ENCODE data around the gene FPGS. TPM values are rescaled to one million over a fixed set of nuclear protein-coding genes. Genes with fewer than 3 reads are reported as not detected.

FPGS gene
- total RNA-seq, 4 donors from 2014 or later, result 42.5 to 91.4 (median 63.2) TPM

DNA sequence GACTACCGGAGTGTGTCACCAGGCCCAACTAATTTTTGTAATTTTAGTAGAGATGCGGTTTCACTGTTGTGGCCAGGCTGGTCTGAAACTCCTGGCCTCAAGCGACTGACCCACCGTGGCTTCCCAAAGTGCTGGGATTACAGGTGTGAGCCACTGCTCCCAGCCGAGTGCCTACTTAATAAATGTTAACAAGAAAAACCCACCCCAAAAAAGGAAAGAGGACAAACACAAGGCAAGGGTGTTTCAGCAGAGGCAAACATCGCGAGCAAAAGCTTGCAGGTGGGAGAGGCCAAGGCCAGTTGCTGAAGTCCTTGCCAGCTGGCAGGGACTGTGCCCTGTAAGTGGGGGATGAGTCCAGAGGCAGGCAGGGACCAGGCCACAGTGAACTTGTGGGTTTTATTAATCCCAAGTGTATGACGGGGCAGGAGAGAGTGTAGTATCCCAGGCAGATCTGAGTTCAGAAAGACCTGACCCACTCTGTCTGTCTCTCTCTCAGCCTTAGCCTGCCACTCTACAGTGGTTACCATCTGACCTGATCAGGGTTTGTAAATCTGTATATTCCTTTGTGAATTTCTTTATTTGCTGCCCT, 6.4 kb upstream of the FPGS start:
- Histone ChIP-seq H3K4me1 (peaks cover 0 to 28% (median 7%) of the 10 kb centered on the region in 3 donors), H3K36me3 (peaks cover 0 to 29% of the 10 kb centered on the region in 2 donors), H3K4me3 (no peak overlapping the region), H3K27ac (peak overlapping the region in 1 of 4 donors; percentile 36), H3K27me3 (no peaks in the 10 kb centered on the region), H3K9me3 (no peaks in the 10 kb centered on the region)
- ATAC-seq, result peak; percentile 64
- TF ChIP-seq POLR2A (IDR thresholded peaks at IDR 0.05) (no peak), POLR2AphosphoS5 (IDR thresholded peaks at IDR 0.05) (no peak), EP300 (IDR thresholded peaks at IDR 0.05) (no peak)
- TF ChIP-seq, protein P1, sequence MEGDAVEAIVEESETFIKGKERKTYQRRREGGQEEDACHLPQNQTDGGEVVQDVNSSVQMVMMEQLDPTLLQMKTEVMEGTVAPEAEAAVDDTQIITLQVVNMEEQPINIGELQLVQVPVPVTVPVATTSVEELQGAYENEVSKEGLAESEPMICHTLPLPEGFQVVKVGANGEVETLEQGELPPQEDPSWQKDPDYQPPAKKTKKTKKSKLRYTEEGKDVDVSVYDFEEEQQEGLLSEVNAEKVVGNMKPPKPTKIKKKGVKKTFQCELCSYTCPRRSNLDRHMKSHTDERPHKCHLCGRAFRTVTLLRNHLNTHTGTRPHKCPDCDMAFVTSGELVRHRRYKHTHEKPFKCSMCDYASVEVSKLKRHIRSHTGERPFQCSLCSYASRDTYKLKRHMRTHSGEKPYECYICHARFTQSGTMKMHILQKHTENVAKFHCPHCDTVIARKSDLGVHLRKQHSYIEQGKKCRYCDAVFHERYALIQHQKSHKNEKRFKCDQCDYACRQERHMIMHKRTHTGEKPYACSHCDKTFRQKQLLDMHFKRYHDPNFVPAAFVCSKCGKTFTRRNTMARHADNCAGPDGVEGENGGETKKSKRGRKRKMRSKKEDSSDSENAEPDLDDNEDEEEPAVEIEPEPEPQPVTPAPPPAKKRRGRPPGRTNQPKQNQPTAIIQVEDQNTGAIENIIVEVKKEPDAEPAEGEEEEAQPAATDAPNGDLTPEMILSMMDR (IDR thresholded peaks at IDR 0.05), result no peak
- 49 to 100% methylated on average over 1 to 6 of the region's 8 CpGs for WGBS, 2 donors (ENCODE audit: low coverage in 1 of 2)

DNA sequence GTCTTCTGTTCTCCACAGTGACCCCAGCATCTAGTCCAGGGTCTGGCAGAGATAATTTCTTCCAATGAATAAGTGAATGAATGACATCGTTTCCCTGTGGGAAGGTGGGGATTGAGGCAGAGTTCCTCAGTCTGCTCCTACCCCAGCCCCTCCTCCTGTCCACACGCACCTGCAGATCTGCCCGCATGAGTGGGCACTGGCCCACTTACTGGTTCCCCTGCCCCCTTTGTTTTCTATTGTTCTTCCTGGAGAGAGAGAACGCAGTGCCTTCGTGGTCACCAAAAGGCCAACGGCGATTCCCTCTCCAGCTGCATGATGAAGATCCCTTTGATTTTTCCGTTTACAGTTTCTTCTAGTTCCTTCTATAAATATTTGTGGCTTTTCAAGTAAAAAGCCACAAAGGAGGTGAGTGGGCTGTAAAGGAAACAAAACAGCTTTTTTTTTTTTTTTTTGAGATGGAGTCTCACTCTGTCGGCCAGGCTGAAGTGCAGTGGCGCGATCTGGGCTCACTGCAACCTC, 5.8 kb upstream of the FPGS start:
- TF ChIP-seq EP300 (IDR thresholded peaks at IDR 0.05), result no peak
- TF ChIP-seq, protein P1 (IDR thresholded peaks at IDR 0.05), result no peak
- TF ChIP-seq POLR2AphosphoS5 (IDR thresholded peaks at IDR 0.05), result no peak
- TF ChIP-seq POLR2A (IDR thresholded peaks at IDR 0.05), result no peak
- no peak for ATAC-seq
- H3K27ac ChIP-seq, result peak overlapping the region in 1 of 4 donors; percentile 36
- H3K36me3 ChIP-seq, result peaks cover 0 to 23% of the 10 kb centered on the region in 2 donors
- H3K9me3 ChIP-seq, result no peaks in the 10 kb centered on the region
- 33 to 48% methylated on average over 9 to 11 of the region's 11 CpGs for WGBS, 2 donors (ENCODE audit: low coverage in 1 of 2)
- H3K27me3 ChIP-seq, result no peaks in the 10 kb centered on the region
- no peak overlapping the region for H3K4me3 ChIP-seq
- H3K4me1 ChIP-seq, result peaks cover 0 to 34% (median 12%) of the 10 kb centered on the region in 3 donors

DNA sequence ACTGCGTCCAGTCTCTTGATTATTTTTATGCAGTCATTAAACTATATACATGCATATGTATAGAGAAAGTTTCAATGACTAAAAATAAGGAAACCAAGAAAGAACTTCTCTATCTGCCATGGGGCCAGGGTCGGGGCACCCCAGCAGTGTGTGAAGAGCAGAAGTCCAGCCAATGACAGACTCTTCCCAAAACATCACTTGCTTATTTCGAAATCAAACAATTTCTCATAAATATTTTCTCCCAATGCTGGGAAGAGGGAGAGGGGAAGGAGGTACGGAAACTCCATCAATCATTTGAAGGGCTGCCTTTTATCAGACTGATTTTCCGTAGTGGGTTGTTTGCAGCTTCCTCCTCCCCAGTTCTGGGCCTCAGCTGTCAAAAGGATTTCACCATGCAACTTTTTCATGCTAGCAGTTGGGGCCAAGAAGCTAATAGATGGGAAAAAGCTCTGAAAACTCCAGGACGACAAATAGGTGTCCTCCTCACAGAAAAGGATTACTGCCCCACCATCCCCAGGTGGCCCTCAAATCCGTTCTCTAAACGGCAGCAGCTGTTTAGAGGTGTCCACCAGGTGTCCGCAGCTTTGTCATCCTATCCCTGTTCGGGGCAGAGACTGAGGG, 617 bp upstream of the FPGS start:
- H3K27ac ChIP-seq, result peak overlapping the region; percentile 76 to 97 (median 92)
- peak; percentile 72 for TF ChIP-seq POLR2AphosphoS5 (IDR thresholded peaks at IDR 0.05)
- TF ChIP-seq POLR2A (IDR thresholded peaks at IDR 0.05), result no peak
- TF ChIP-seq, protein P1 (IDR thresholded peaks at IDR 0.05), result peak in 2 of 4 experiments; percentile 16 to 37
- no peak for TF ChIP-seq EP300 (IDR thresholded peaks at IDR 0.05)
- no peaks in the 10 kb centered on the region for H3K27me3 ChIP-seq
- H3K4me1 ChIP-seq, result peaks cover 0 to 39% (median 19%) of the 10 kb centered on the region in 3 donors
- WGBS, 2 donors (ENCODE audit: low coverage in 1 of 2), result 15 to 16% methylated on average over 8 to 9 of the region's 10 CpGs
- peaks cover 0 to 21% of the 10 kb centered on the region in 2 donors for H3K36me3 ChIP-seq
- H3K4me3 ChIP-seq, result peak overlapping the region; percentile 63 to 74
- ATAC-seq, result peak; percentile 50
- no peaks in the 10 kb centered on the region for H3K9me3 ChIP-seq

DNA sequence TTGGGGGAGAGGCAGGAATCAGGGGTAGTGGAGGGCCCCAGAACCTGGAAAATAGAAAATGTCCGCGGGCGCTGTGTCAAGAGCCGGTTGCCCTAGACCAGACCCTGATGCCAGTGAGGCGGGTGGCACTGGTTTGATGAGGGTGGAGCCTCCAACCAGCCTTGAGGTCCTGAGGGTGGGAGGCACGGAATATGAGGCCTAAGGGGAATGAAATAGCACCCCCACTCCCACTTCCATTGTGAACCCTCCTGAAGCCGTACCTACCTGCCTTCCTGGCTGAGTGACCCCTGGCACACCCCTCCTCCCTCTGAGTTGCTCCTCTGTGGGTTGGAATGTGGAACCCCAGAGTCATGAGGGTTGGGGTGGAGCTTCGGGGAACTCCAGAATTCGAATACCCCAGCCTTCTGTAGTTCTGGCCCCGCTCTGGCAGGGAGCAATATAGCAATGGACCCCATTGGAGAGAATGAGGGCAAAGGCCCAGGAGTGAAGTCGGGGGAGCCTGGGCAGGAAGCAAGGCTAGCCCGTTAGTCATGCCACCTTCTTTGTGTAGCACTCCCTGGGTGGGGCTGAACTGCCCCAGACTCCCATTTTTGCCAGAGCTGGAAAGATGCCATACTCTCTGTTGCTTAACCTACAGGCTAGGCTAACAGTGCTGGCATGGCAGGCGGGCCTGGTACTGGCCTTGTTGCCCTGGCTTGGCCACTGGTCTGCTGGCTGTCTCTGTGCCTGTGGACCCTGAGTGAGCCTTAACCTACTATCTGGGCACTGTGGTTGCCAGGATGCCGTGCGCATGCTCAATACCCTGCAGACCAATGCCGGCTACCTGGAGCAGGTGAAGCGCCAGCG, 1.0 kb downstream of the FPGS start:
- 15 to 22% methylated on average over 7 to 8 of the region's 18 CpGs for WGBS, 2 donors (ENCODE audit: low coverage in 1 of 2)
- ATAC-seq, result no peak
- TF ChIP-seq POLR2AphosphoS5 (IDR thresholded peaks at IDR 0.05), result no peak

DNA sequence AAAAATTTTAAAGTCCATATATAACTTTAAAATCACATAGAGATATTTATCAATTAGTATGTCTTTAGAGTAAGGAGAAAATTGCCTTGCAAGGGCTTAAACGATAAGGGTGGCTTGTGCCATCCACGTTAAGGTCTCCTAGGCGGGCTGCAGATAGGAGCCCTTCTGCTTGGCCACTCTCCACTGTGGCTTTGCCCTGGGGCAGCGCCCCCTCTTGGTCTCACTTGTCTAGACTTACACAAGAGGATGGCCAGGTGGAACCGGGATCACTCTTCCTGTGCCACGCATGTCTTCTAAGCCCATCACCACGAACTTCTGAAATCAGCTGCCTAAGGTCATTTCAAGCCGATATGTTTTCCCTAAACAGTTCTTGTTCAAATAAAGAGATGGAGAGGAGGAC, 2.9 kb downstream of the FPGS start:
- Histone ChIP-seq H3K27me3 (no peaks in the 10 kb centered on the region), H3K9me3 (no peaks in the 10 kb centered on the region), H3K4me1 (peaks cover 0 to 48% (median 19%) of the 10 kb centered on the region in 3 donors), H3K4me3 (no peak overlapping the region), H3K36me3 (peaks cover 0 to 56% of the 10 kb centered on the region in 2 donors), H3K27ac (no peak overlapping the region)
- WGBS, 2 donors (ENCODE audit: low coverage in 1 of 2), result 50 to 58% methylated on average over 4 to 5 of the region's 8 CpGs
- ATAC-seq, result no peak
- no peak for TF ChIP-seq POLR2AphosphoS5 (IDR thresholded peaks at IDR 0.05)
- TF ChIP-seq, protein P1 (IDR thresholded peaks at IDR 0.05), result peak in 1 of 4 experiments; percentile 15

More for the DNA sequence above, 1.0 kb downstream of the FPGS start:
- H3K27me3 ChIP-seq, result no peaks in the 10 kb centered on the region
- peak overlapping the region; percentile 63 to 74 for H3K4me3 ChIP-seq
- H3K36me3 ChIP-seq, result peaks cover 0 to 37% of the 10 kb centered on the region in 2 donors
- H3K4me1 ChIP-seq, result peaks cover 0 to 35% (median 19%) of the 10 kb centered on the region in 3 donors
- H3K27ac ChIP-seq, result peak overlapping the region; percentile 76 to 97 (median 92)
- H3K9me3 ChIP-seq, result no peaks in the 10 kb centered on the region

Measured in gastroesophageal sphincter (tissue), 4 donors.